HG03439 (cell line): ENCODE measurements around the gene PALB2.
A peak's percentile ranks its signal among the peaks of the same experiment; 100 is the strongest.

Experiments used
- ATAC-seq: cut with Tn5 transposase; IDR thresholded peaks from one replicate; pipeline ENCODE4 v1.9.1; 2021; ENCODE audit warnings: mild to moderate bottlenecking, moderate library complexity; ENCODE audit not compliant: unreplicated experiment

PALB2 gene

GRCh38 chr16:23556881-23557778 lies 84.0 kb downstream of the PALB2 start, which contains the start of the genes EARS2 and UBFD1:
EARS2 (minus strand) TSS chr16:23557350; CDS start chr16:23557343, 7 bp downstream.
UBFD1 (plus strand) TSS chr16:23557727; CDS start chr16:23557743, 16 bp downstream.
- peak; percentile 88 for ATAC-seq

GRCh38 chr16:23554536-23554935 lies 86.6 kb downstream of the PALB2 start:
- ATAC-seq: no peak
